Measurements from ENCODE around the gene YES1. TPM values are rescaled to one million over a fixed set of nuclear protein-coding genes. Genes with fewer than 3 reads are reported as not detected.
A peak's percentile ranks its signal among the peaks of the same experiment; 100 is the strongest.
"Not testable (repeated sequence)": the region's sequence is repeated elsewhere in the genome, so short reads cannot be mapped to it uniquely, and the experiment has no call there.

YES1 gene
- total and polyA plus RNA-seq, 5 donors from 2014 or later, result 0.23 to 4.1 (median 1.5) TPM

GRCh38 chr18:732371-732770 lies 79.7 kb downstream of the YES1 start:
- Mint-ChIP-seq H3K9me3 (peaks cover 0 to 2% (median 0%) of the 10 kb centered on the region in 7 donors), H3K4me1 (no peaks in the 10 kb centered on the region), H3K4me3 (no peak overlapping the region), H3K27ac (peak overlapping the region in 1 of 3 donors; percentile 7), H3K36me3 (peaks cover 30% of the 10 kb centered on the region), H3K27me3 (no peaks in the 10 kb centered on the region)
- Histone ChIP-seq H3K36me3 (ENCODE audit: control insufficient read depth, insufficient read depth, low read length) (peaks cover 4% of the 10 kb centered on the region), H3K9me3 (ENCODE audit: control insufficient read depth in 2 of 2, low read length in 2 of 2) (no peaks in the 10 kb centered on the region), H3K4me1 (ENCODE audit: control insufficient read depth, insufficient read depth, low read length, poor library complexity, severe bottlenecking) (no peaks in the 10 kb centered on the region), H3K4me3 (ENCODE audit: low read depth, low read length) (no peak overlapping the region), H3K27ac (ENCODE audit: insufficient read depth, low read length, poor library complexity, severe bottlenecking) (no peak overlapping the region), H3K27me3 (ENCODE audit: control insufficient read depth, insufficient read depth, low read length) (no peaks in the 10 kb centered on the region)
- ATAC-seq (ENCODE audit: low read depth in 2 of 2), result no peak
- DNase-seq, result no peak

GRCh38 chr18:731185-731584 lies 80.9 kb downstream of the YES1 start:
- no peak overlapping the region for H3K4me3 Mint-ChIP-seq
- peaks cover 26% of the 10 kb centered on the region for H3K36me3 Mint-ChIP-seq
- Histone ChIP-seq H3K27me3 (ENCODE audit: control insufficient read depth, insufficient read depth, low read length) (no peaks in the 10 kb centered on the region), H3K36me3 (ENCODE audit: control insufficient read depth, insufficient read depth, low read length) (peaks cover 4% of the 10 kb centered on the region), H3K4me3 (ENCODE audit: low read depth, low read length) (no peak overlapping the region), H3K4me1 (ENCODE audit: control insufficient read depth, insufficient read depth, low read length, poor library complexity, severe bottlenecking) (no peaks in the 10 kb centered on the region), H3K27ac (ENCODE audit: insufficient read depth, low read length, poor library complexity, severe bottlenecking) (no peak overlapping the region), H3K9me3 (ENCODE audit: control insufficient read depth in 2 of 2, low read length in 2 of 2) (no peaks in the 10 kb centered on the region)
- peak overlapping the region in 1 of 3 donors; percentile 3 for H3K27ac Mint-ChIP-seq
- no peaks in the 10 kb centered on the region for H3K4me1 Mint-ChIP-seq
- no peaks in the 10 kb centered on the region for H3K27me3 Mint-ChIP-seq
- no peak for ATAC-seq (ENCODE audit: low read depth in 2 of 2)
- DNase-seq, result no peak
- no peaks in the 10 kb centered on the region for H3K9me3 Mint-ChIP-seq

GRCh38 chr18:730692-731091 lies 81.3 kb downstream of the YES1 start:
- no peak for ATAC-seq (ENCODE audit: low read depth in 2 of 2)

GRCh38 chr18:730120-730519 lies 81.9 kb downstream of the YES1 start:
- H3K27me3 Mint-ChIP-seq, result not testable (repeated sequence)

More at GRCh38 chr18:730692-731091, 81.3 kb downstream of the YES1 start:
- H3K36me3 ChIP-seq (ENCODE audit: control insufficient read depth, insufficient read depth, low read length), result peaks cover 4% of the 10 kb centered on the region
- no peaks in the 10 kb centered on the region for H3K4me1 ChIP-seq (ENCODE audit: control insufficient read depth, insufficient read depth, low read length, poor library complexity, severe bottlenecking)
- H3K27me3 ChIP-seq (ENCODE audit: control insufficient read depth, insufficient read depth, low read length), result no peaks in the 10 kb centered on the region
- H3K27ac ChIP-seq (ENCODE audit: insufficient read depth, low read length, poor library complexity, severe bottlenecking), result no peak overlapping the region
- no peak overlapping the region for H3K4me3 ChIP-seq (ENCODE audit: low read depth, low read length)
- DNase-seq, result no peak
- Mint-ChIP-seq H3K4me3 (no peak overlapping the region), H3K36me3 (peaks cover 23% of the 10 kb centered on the region), H3K27ac (peak overlapping the region in 2 of 3 donors; percentile 3 to 31), H3K4me1 (no peaks in the 10 kb centered on the region), H3K9me3 (no peaks in the 10 kb centered on the region), H3K27me3 (no peaks in the 10 kb centered on the region)
- H3K9me3 ChIP-seq (ENCODE audit: control insufficient read depth in 2 of 2, low read length in 2 of 2), result no peaks in the 10 kb centered on the region

GRCh38 chr18:725646-726045 lies 86.4 kb downstream of the YES1 start:
- no peak for ATAC-seq (ENCODE audit: low read depth in 2 of 2)

More at GRCh38 chr18:730120-730519, 81.9 kb downstream of the YES1 start:
- H3K27ac Mint-ChIP-seq; H3K27me3 ChIP-seq (ENCODE audit: control insufficient read depth, insufficient read depth, low read length); H3K4me3 Mint-ChIP-seq; H3K9me3 Mint-ChIP-seq; H3K4me1 Mint-ChIP-seq; H3K27ac ChIP-seq (ENCODE audit: insufficient read depth, low read length, poor library complexity, severe bottlenecking); H3K4me1 ChIP-seq (ENCODE audit: control insufficient read depth, insufficient read depth, low read length, poor library complexity, severe bottlenecking); H3K9me3 ChIP-seq (ENCODE audit: control insufficient read depth in 2 of 2, low read length in 2 of 2); H3K4me3 ChIP-seq (ENCODE audit: low read depth, low read length); H3K36me3 ChIP-seq (ENCODE audit: control insufficient read depth, insufficient read depth, low read length); DNase-seq; ATAC-seq (ENCODE audit: low read depth in 2 of 2): not testable (repeated sequence)
- peaks cover 21% of the 10 kb centered on the region for H3K36me3 Mint-ChIP-seq

GRCh38 chr18:723541-724080 lies 88.4 kb downstream of the YES1 start:
- Mint-ChIP-seq H3K27me3 (no peaks in the 10 kb centered on the region), H3K4me3 (no peak overlapping the region), H3K27ac (peak overlapping the region in 2 of 3 donors; percentile 0 to 20), H3K9me3 (no peaks in the 10 kb centered on the region), H3K4me1 (peaks cover 0 to 6% (median 1%) of the 10 kb centered on the region in 4 donors), H3K36me3 (peaks cover 8% of the 10 kb centered on the region)
- ATAC-seq (ENCODE audit: low read depth in 2 of 2), result no peak
- Histone ChIP-seq H3K4me1 (ENCODE audit: control insufficient read depth, insufficient read depth, low read length, poor library complexity, severe bottlenecking) (no peaks in the 10 kb centered on the region), H3K9me3 (ENCODE audit: control insufficient read depth in 2 of 2, low read length in 2 of 2) (no peaks in the 10 kb centered on the region), H3K4me3 (ENCODE audit: low read depth, low read length) (no peak overlapping the region), H3K36me3 (ENCODE audit: control insufficient read depth, insufficient read depth, low read length) (no peaks in the 10 kb centered on the region), H3K27me3 (ENCODE audit: control insufficient read depth, insufficient read depth, low read length) (no peaks in the 10 kb centered on the region), H3K27ac (ENCODE audit: insufficient read depth, low read length, poor library complexity, severe bottlenecking) (no peak overlapping the region)
- DNase-seq, result no peak

More at GRCh38 chr18:725646-726045, 86.4 kb downstream of the YES1 start:
- no peaks in the 10 kb centered on the region for H3K9me3 ChIP-seq (ENCODE audit: control insufficient read depth in 2 of 2, low read length in 2 of 2)
- H3K36me3 ChIP-seq (ENCODE audit: control insufficient read depth, insufficient read depth, low read length), result no peaks in the 10 kb centered on the region
- H3K9me3 Mint-ChIP-seq, result no peaks in the 10 kb centered on the region
- peaks cover 12% of the 10 kb centered on the region for H3K36me3 Mint-ChIP-seq
- no peaks in the 10 kb centered on the region for H3K27me3 ChIP-seq (ENCODE audit: control insufficient read depth, insufficient read depth, low read length)
- H3K27ac ChIP-seq (ENCODE audit: insufficient read depth, low read length, poor library complexity, severe bottlenecking), result no peak overlapping the region
- no peak overlapping the region for H3K4me3 ChIP-seq (ENCODE audit: low read depth, low read length)
- H3K4me1 ChIP-seq (ENCODE audit: control insufficient read depth, insufficient read depth, low read length, poor library complexity, severe bottlenecking), result no peaks in the 10 kb centered on the region
- no peaks in the 10 kb centered on the region for H3K27me3 Mint-ChIP-seq
- H3K4me3 Mint-ChIP-seq, result no peak overlapping the region
- peaks cover 0 to 6% (median 1%) of the 10 kb centered on the region in 4 donors for H3K4me1 Mint-ChIP-seq
- peak overlapping the region in 1 of 3 donors; percentile 66 for H3K27ac Mint-ChIP-seq
- DNase-seq, result no peak

- Histone ChIP-seq H3K4me3 (ENCODE audit: low read depth, low read length) (no peak overlapping the region), H3K27me3 (ENCODE audit: control insufficient read depth, insufficient read depth, low read length) (no peaks in the 10 kb centered on the region), H3K36me3 (ENCODE audit: control insufficient read depth, insufficient read depth, low read length) (no peaks in the 10 kb centered on the region), H3K9me3 (ENCODE audit: control insufficient read depth in 2 of 2, low read length in 2 of 2) (no peaks in the 10 kb centered on the region), H3K27ac (ENCODE audit: insufficient read depth, low read length, poor library complexity, severe bottlenecking) (no peak overlapping the region), H3K4me1 (ENCODE audit: control insufficient read depth, insufficient read depth, low read length, poor library complexity, severe bottlenecking) (no peaks in the 10 kb centered on the region)
- ATAC-seq (ENCODE audit: low read depth in 2 of 2) (no peak), DNase-seq (no peak)
- no peaks in the 10 kb centered on the region for H3K9me3 Mint-ChIP-seq
- peaks cover 4% of the 10 kb centered on the region for H3K27me3 Mint-ChIP-seq
- no peaks in the 10 kb centered on the region for H3K36me3 Mint-ChIP-seq
- H3K4me1 Mint-ChIP-seq, result peaks cover under 1 to 12% (median 3%) of the 10 kb centered on the region in 4 donors
- H3K4me3 Mint-ChIP-seq, result no peak overlapping the region
- no peak overlapping the region for H3K27ac Mint-ChIP-seq
Observed at GRCh38 chr18:717003-717402, 95.0 kb downstream of the YES1 start.

- H3K27me3 Mint-ChIP-seq, result peaks cover 4% of the 10 kb centered on the region
- peak in 1 of 3 donors; percentile 61 for DNase-seq
- Histone ChIP-seq H3K27ac (ENCODE audit: insufficient read depth, low read length, poor library complexity, severe bottlenecking) (no peak overlapping the region), H3K4me1 (ENCODE audit: control insufficient read depth, insufficient read depth, low read length, poor library complexity, severe bottlenecking) (peaks cover 12% of the 10 kb centered on the region), H3K36me3 (ENCODE audit: control insufficient read depth, insufficient read depth, low read length) (no peaks in the 10 kb centered on the region), H3K4me3 (ENCODE audit: low read depth, low read length) (no peak overlapping the region), H3K27me3 (ENCODE audit: control insufficient read depth, insufficient read depth, low read length) (no peaks in the 10 kb centered on the region), H3K9me3 (ENCODE audit: control insufficient read depth in 2 of 2, low read length in 2 of 2) (no peaks in the 10 kb centered on the region)
- peaks cover 3% of the 10 kb centered on the region for H3K36me3 Mint-ChIP-seq
- no peak overlapping the region for H3K27ac Mint-ChIP-seq
- ATAC-seq (ENCODE audit: low read depth in 2 of 2), result peak in 1 of 2 donors; percentile 12
- H3K4me3 Mint-ChIP-seq, result no peak overlapping the region
- no peaks in the 10 kb centered on the region for H3K9me3 Mint-ChIP-seq
- H3K4me1 Mint-ChIP-seq, result peaks cover 7 to 24% (median 10%) of the 10 kb centered on the region in 4 donors
Observed at GRCh38 chr18:715626-716025, 96.4 kb downstream of the YES1 start.
